Astrocyte (in vitro differentiated cells and primary cell): ENCODE results near the gene TLX1. TPM values are rescaled to one million over a fixed set of nuclear protein-coding genes. Genes with fewer than 3 reads are reported as not detected.

Source experiments
- DNase-seq: peaks from one replicate; pipeline ENCODE4 v3.0.0-alpha.2; 2010; ENCODE audit warnings: low read depth
- FAIRE-seq: peaks from 2 replicates; lab custom pipeline; 2011; peaks lifted over from hg19 to GRCh38; lab: Jason Lieb, UNC
- H2AFZ ChIP-seq: 2 replicates; pipeline ENCODE4 v1.6.0; 2012; ENCODE audit warnings: low read depth, low read length, inconsistent platforms
- H3K27ac ChIP-seq: 2 replicates; pipeline ENCODE4 v1.5.1; 2011; ENCODE audit warnings: low read depth, low read length, inconsistent platforms
- H3K27me3 ChIP-seq: 2 replicates; pipeline ENCODE4 v1.6.0; 2011; ENCODE audit warnings: low read length, inconsistent platforms; ENCODE audit not compliant: insufficient read depth
- H3K36me3 ChIP-seq: 2 replicates; pipeline ENCODE4 v1.5.1; 2011; ENCODE audit warnings: low read length, inconsistent platforms; ENCODE audit not compliant: insufficient read depth
- H3K4me1 ChIP-seq: 2 replicates; pipeline ENCODE4 v1.5.1; 2011; ENCODE audit warnings: low read length, inconsistent platforms; ENCODE audit not compliant: insufficient read depth
- H3K4me2 ChIP-seq: 2 replicates; pipeline ENCODE4 v1.6.0; 2012; ENCODE audit warnings: low read length, inconsistent platforms
- H3K4me3 ChIP-seq: 2 replicates; pipeline ENCODE4 v1.5.1; 2011; ENCODE audit warnings: low read depth, mild to moderate bottlenecking, low read length, inconsistent platforms; ENCODE audit not compliant: insufficient read depth
- H3K79me2 ChIP-seq: 2 replicates; pipeline ENCODE4 v1.6.0; 2012; ENCODE audit warnings: mild to moderate bottlenecking, low read length, inconsistent platforms; ENCODE audit not compliant: insufficient read depth
- H3K9ac ChIP-seq: 2 replicates; pipeline ENCODE4 v1.6.0; 2012; ENCODE audit warnings: mild to moderate bottlenecking, low read length, inconsistent platforms
- H3K9me3 ChIP-seq: 2 replicates; pipeline ENCODE4 v1.5.1; 2012; ENCODE audit warnings: low read depth, mild to moderate bottlenecking, low read length, inconsistent platforms; ENCODE audit not compliant: insufficient read depth
- H4K20me1 ChIP-seq: 2 replicates; pipeline ENCODE4 v1.6.0; 2012; ENCODE audit warnings: low read length, inconsistent platforms; ENCODE audit not compliant: insufficient read depth
- H3K27ac Mint-ChIP-seq: one replicate; pipeline ENCODE4 v1.8.0; 2021; ENCODE audit warnings: mild to moderate bottlenecking, mixed read lengths; ENCODE audit not compliant: unreplicated experiment
- H3K27me3 Mint-ChIP-seq: one replicate; pipeline ENCODE4 v1.8.0; 2021; ENCODE audit warnings: low read depth, mixed read lengths; ENCODE audit not compliant: unreplicated experiment
- H3K36me3 Mint-ChIP-seq: one replicate; pipeline ENCODE4 v1.8.0; 2021; ENCODE audit warnings: low read depth, mixed read lengths; ENCODE audit not compliant: unreplicated experiment
- H3K4me1 Mint-ChIP-seq: one replicate; pipeline ENCODE4 v1.8.0; 2021; ENCODE audit warnings: low read depth, mixed read lengths; ENCODE audit not compliant: unreplicated experiment
- H3K4me3 Mint-ChIP-seq: one replicate; pipeline ENCODE4 v1.8.0; 2021; ENCODE audit warnings: mild to moderate bottlenecking, moderate library complexity, mixed read lengths; ENCODE audit not compliant: unreplicated experiment
- H3K9me3 Mint-ChIP-seq: one replicate; pipeline ENCODE4 v1.8.0; 2021; ENCODE audit warnings: mild to moderate bottlenecking, mixed read lengths; ENCODE audit not compliant: unreplicated experiment
- EZH2 ChIP-seq: IDR thresholded peaks from 2 replicates; pipeline ENCODE4 v1.6.1; 2012; ENCODE audit warnings: mild to moderate bottlenecking, low read length, inconsistent platforms; ENCODE audit not compliant: insufficient read depth
- total RNA-seq: library from RNA; stranded (reverse); gene quantifications from 2 replicates; pipeline ENCODE4 v1.2.1, GENCODE V29; 2021
- TF ChIP-seq, protein P1 (sequence below): IDR thresholded peaks from 2 replicates; pipeline ENCODE4 v1.5.1; 2011; ENCODE audit warnings: low read depth, mild to moderate bottlenecking, inconsistent platforms, low read length, moderate library complexity; ENCODE audit not compliant: insufficient read depth

Gene TLX1
- total RNA-seq, 1 donor from 2014 or later, result not detected

- Histone ChIP-seq H3K27ac (no peak overlapping the region), H3K36me3 (no peaks in the 10 kb centered on the region), H3K79me2 (no peaks in the 10 kb centered on the region), H2AFZ (no peak overlapping the region), H3K4me2 (no peak overlapping the region), H3K9me3 (no peaks in the 10 kb centered on the region), H4K20me1 (no peaks in the 10 kb centered on the region), H3K27me3 (peaks cover 28% of the 10 kb centered on the region), H3K4me3 (no peak overlapping the region), H3K4me1 (no peaks in the 10 kb centered on the region), H3K9ac (no peak overlapping the region)
- DNase-seq, result no peak
- Mint-ChIP-seq H3K27ac (no peak overlapping the region), H3K9me3 (no peaks in the 10 kb centered on the region), H3K4me1 (no peaks in the 10 kb centered on the region), H3K4me3 (no peak overlapping the region), H3K36me3 (no peaks in the 10 kb centered on the region), H3K27me3 (peaks cover 68% of the 10 kb centered on the region)
- TF ChIP-seq, protein P1, sequence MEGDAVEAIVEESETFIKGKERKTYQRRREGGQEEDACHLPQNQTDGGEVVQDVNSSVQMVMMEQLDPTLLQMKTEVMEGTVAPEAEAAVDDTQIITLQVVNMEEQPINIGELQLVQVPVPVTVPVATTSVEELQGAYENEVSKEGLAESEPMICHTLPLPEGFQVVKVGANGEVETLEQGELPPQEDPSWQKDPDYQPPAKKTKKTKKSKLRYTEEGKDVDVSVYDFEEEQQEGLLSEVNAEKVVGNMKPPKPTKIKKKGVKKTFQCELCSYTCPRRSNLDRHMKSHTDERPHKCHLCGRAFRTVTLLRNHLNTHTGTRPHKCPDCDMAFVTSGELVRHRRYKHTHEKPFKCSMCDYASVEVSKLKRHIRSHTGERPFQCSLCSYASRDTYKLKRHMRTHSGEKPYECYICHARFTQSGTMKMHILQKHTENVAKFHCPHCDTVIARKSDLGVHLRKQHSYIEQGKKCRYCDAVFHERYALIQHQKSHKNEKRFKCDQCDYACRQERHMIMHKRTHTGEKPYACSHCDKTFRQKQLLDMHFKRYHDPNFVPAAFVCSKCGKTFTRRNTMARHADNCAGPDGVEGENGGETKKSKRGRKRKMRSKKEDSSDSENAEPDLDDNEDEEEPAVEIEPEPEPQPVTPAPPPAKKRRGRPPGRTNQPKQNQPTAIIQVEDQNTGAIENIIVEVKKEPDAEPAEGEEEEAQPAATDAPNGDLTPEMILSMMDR, result no peak
- TF ChIP-seq EZH2, result no peak
- FAIRE-seq, result no peak
These were observed 29.7 kb upstream of the TLX1 start for GRCh38 chr10:101101372-101101881.

- Mint-ChIP-seq H3K4me1 (no peaks in the 10 kb centered on the region), H3K4me3 (no peak overlapping the region), H3K27ac (no peak overlapping the region), H3K36me3 (no peaks in the 10 kb centered on the region), H3K27me3 (peaks cover 80% of the 10 kb centered on the region), H3K9me3 (no peaks in the 10 kb centered on the region)
- Histone ChIP-seq H3K36me3 (no peaks in the 10 kb centered on the region), H3K27me3 (peaks cover 37% of the 10 kb centered on the region), H2AFZ (no peak overlapping the region), H3K27ac (no peak overlapping the region), H3K79me2 (no peaks in the 10 kb centered on the region), H3K9me3 (no peaks in the 10 kb centered on the region), H3K4me3 (no peak overlapping the region), H3K9ac (no peak overlapping the region), H4K20me1 (no peaks in the 10 kb centered on the region), H3K4me1 (no peaks in the 10 kb centered on the region), H3K4me2 (no peak overlapping the region)
- no peak for DNase-seq
- TF ChIP-seq, protein P1, result no peak
- no peak for TF ChIP-seq EZH2
- FAIRE-seq, result no peak
These were observed 27.7 kb upstream of the TLX1 start for GRCh38 chr10:101103430-101103829.

DNA sequence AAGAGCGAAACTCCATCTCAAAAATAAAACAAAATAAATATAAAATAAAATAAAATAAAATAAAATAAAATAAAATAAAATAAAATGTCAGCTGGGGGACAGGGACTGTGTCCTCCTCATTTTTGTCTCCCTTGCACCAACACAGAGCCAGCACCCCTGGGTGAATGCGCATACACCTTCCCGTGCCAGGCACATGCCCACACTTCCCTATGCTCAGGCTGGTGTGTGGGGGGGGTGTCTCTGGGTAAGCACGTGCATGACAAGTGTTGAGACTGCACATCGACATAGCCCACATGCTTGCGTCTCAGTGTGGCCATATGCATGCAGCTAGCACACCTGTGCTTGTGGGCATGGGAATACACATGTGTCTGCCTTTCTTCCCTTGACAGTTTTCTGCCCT is 24.7 kb upstream of the TLX1 start:
- no peak overlapping the region for H3K9ac ChIP-seq
- no peak for FAIRE-seq
- Mint-ChIP-seq H3K36me3 (no peaks in the 10 kb centered on the region), H3K27ac (no peak overlapping the region), H3K9me3 (no peaks in the 10 kb centered on the region), H3K27me3 (peaks cover 72% of the 10 kb centered on the region), H3K4me3 (no peak overlapping the region), H3K4me1 (no peaks in the 10 kb centered on the region)
- peaks cover 34% of the 10 kb centered on the region for H3K27me3 ChIP-seq
- H3K4me2 ChIP-seq, result no peak overlapping the region
- no peaks in the 10 kb centered on the region for H3K9me3 ChIP-seq
- H3K4me3 ChIP-seq, result no peak overlapping the region
- no peak overlapping the region for H3K27ac ChIP-seq
- no peak for DNase-seq
- H4K20me1 ChIP-seq, result no peaks in the 10 kb centered on the region
- TF ChIP-seq, protein P1, result no peak
- TF ChIP-seq EZH2, result no peak
- no peaks in the 10 kb centered on the region for H3K79me2 ChIP-seq
- H3K36me3 ChIP-seq, result no peaks in the 10 kb centered on the region
- no peaks in the 10 kb centered on the region for H3K4me1 ChIP-seq
- no peak overlapping the region for H2AFZ ChIP-seq
